Tibial nerve (tissue), 3 donors: ENCODE data around the gene TNP2.

Source experiments
- POLR2A ChIP-seq, 2 donors: fragments of 450-650 bp; IDR thresholded peaks; one replicate each; pipeline ENCODE4 v1.6.1; 2017; ENCODE audit warnings: antibody characterized with exemption in 2 of 2, mild to moderate bottlenecking in 2 of 2, moderate library complexity in 2 of 2
- TF ChIP-seq, protein P1 (sequence below), 5 experiments: fragments of 200-600 bp in 3 of 5; fragments of 450-650 bp in 2 of 5; sonication (generic) in 3 of 5; IDR thresholded peaks; one replicate each; pipeline ENCODE4 v1.5.1; 2016 to 2019; ENCODE audit warnings: antibody characterized with exemption in 5 of 5, mild to moderate bottlenecking in 3 of 5, moderate library complexity in 2 of 5

DNA sequence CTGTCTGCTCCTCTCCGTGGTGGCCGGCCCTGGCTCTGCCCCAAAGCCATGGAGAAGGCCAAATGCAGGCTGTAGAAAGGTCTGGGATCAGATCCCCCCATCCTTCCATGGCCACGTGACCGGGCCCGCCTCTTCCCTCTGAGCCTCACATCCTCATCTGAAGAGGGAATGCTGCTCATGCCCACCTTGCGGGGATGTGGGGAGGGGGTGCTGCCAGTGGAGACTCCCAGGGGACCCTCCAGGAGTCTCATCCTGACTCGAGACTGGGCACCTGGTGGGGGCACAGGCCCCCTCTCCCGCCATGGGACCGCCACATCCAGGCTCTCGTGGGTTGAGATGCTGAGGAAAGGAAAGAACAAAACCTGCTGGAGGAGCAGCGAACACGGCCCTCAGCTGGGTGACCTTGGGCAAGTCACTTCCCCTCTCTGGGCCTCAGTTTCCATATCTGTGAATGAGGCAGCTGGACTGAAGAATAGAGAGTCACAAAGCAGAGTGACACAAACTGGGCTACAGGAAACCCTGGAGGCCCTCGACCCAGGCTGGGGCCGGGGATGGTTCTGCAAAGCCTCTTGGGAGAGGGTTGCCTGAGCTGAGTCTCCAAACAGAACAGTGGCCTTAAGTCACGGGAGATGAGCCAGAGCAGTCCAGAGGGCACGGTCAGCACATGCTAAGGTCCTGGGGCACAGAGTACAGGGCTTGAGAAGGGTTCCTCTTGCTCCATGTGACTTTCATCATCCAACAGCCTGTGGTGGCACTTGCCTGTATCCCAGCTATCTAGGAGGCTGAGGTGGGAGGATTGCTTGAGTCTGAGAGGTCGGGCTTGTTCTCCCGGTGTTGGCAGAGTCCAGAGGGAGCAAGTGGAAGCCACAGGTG is 43.2 kb downstream of the TNP2 start:
- TF ChIP-seq, protein P1, sequence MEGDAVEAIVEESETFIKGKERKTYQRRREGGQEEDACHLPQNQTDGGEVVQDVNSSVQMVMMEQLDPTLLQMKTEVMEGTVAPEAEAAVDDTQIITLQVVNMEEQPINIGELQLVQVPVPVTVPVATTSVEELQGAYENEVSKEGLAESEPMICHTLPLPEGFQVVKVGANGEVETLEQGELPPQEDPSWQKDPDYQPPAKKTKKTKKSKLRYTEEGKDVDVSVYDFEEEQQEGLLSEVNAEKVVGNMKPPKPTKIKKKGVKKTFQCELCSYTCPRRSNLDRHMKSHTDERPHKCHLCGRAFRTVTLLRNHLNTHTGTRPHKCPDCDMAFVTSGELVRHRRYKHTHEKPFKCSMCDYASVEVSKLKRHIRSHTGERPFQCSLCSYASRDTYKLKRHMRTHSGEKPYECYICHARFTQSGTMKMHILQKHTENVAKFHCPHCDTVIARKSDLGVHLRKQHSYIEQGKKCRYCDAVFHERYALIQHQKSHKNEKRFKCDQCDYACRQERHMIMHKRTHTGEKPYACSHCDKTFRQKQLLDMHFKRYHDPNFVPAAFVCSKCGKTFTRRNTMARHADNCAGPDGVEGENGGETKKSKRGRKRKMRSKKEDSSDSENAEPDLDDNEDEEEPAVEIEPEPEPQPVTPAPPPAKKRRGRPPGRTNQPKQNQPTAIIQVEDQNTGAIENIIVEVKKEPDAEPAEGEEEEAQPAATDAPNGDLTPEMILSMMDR (IDR thresholded peaks at IDR 0.05) = no peak
- no peak for TF ChIP-seq POLR2A (IDR thresholded peaks at IDR 0.05)
